HEK293 (cell line): ENCODE data around the gene BAK1.

Source experiments
- CTCF ChIA-PET: fragments of 350-600 bp; formaldehyde crosslinking; extraction: SDS; loops from one replicate; lab custom pipeline; 2021; ENCODE audit warnings: antibody characterized with exemption; lab: Yijun Ruan, JAX
- POLR2A ChIA-PET: fragments of 300-600 bp; formaldehyde crosslinking; extraction: SDS; loops from one replicate; lab custom pipeline; 2020; ENCODE audit warnings: antibody characterized with exemption, inconsistent platforms; lab: Yijun Ruan, JAX
- H3K27ac ChIP-seq: fragments of 200-500 bp; sonication (Bioruptor generic); 2 replicates; pipeline ENCODE4 v1.5.1; 2014; ENCODE audit warnings: low read depth, low read length, control low read depth, inconsistent platforms; ENCODE audit errors: extremely low read depth
- H3K36me3 ChIP-seq, 2 experiments: fragments of 200-500 bp in 1 of 2; sonication (Bioruptor generic) in 1 of 2; 1 replicate in 1 of 2; 2 replicates in 1 of 2; pipeline ENCODE4 v1.5.1; 2014 to 2017; ENCODE audit warnings: inconsistent platforms in 2 of 2, low read length in 2 of 2; ENCODE audit not compliant: control insufficient read depth in 2 of 2, insufficient read depth in 1 of 2
- H3K4me1 ChIP-seq: fragments of 200-500 bp; sonication (Bioruptor generic); 2 replicates; pipeline ENCODE4 v1.5.1; 2014; ENCODE audit warnings: mild to moderate bottlenecking, low read length, inconsistent platforms; ENCODE audit not compliant: control insufficient read depth, insufficient read depth
- H3K4me3 ChIP-seq: 2 replicates; pipeline ENCODE4 v1.5.1; 2011; ENCODE audit warnings: low read depth, mild to moderate bottlenecking, control low read depth, low read length, moderate library complexity
- H3K9me3 ChIP-seq: fragments of 200-500 bp; sonication (Bioruptor generic); 2 replicates; pipeline ENCODE4 v1.5.1; 2014; ENCODE audit warnings: low read depth, low read length, inconsistent platforms; ENCODE audit not compliant: control insufficient read depth, insufficient read depth
- HOXC10 ChIP-seq: sonication (generic); formaldehyde crosslinking; IDR thresholded peaks from 2 replicates; pipeline ENCODE4 v1.8.1; 2023; ENCODE audit warnings: mild to moderate bottlenecking, missing genetic modification reagents
- KLF8 ChIP-seq: fragments of 450-650 bp; formaldehyde crosslinking; IDR thresholded peaks from 2 replicates; pipeline ENCODE4 v1.5.1; 2016; ENCODE audit warnings: missing biosample characterization, missing genetic modification characterization
- PRDM2 ChIP-seq: fragments of 450-650 bp; formaldehyde crosslinking; IDR thresholded peaks from 2 replicates; pipeline ENCODE4 v1.5.1; 2016; ENCODE audit warnings: missing biosample characterization, missing genetic modification characterization, borderline replicate concordance
- PRDM6 ChIP-seq: fragments of 450-650 bp; formaldehyde crosslinking; IDR thresholded peaks from 2 replicates; pipeline ENCODE4 v1.5.1; 2017; ENCODE audit warnings: missing biosample characterization, missing genetic modification characterization
- WT1 ChIP-seq: fragments of 450-650 bp; formaldehyde crosslinking; IDR thresholded peaks from 2 replicates; pipeline ENCODE4 v1.5.1; 2016; ENCODE audit warnings: missing biosample characterization, missing genetic modification characterization
- YY2 ChIP-seq: fragments of 450-650 bp; formaldehyde crosslinking; IDR thresholded peaks from 2 replicates; pipeline ENCODE4 v1.5.1; 2016; ENCODE audit warnings: missing biosample characterization, missing genetic modification characterization
- ZBTB26 ChIP-seq: fragments of 450-650 bp; formaldehyde crosslinking; optimal IDR thresholded peaks from 2 replicates; pipeline ENCODE3; 2016; ENCODE audit warnings: missing biosample characterization, mild to moderate bottlenecking, missing genetic modification characterization
- ZNF132 ChIP-seq: fragments of 450-650 bp; formaldehyde crosslinking; IDR thresholded peaks from 2 replicates; pipeline ENCODE4 v1.5.1; 2017; ENCODE audit warnings: missing biosample characterization, missing genetic modification characterization, borderline replicate concordance
- ZNF248 ChIP-seq: fragments of 450-650 bp; formaldehyde crosslinking; IDR thresholded peaks from 2 replicates; pipeline ENCODE4 v1.5.1; 2017; ENCODE audit warnings: missing biosample characterization, missing genetic modification characterization
- ZNF449 ChIP-seq: fragments of 450-650 bp; formaldehyde crosslinking; IDR thresholded peaks from 2 replicates; pipeline ENCODE4 v1.5.1; 2017; ENCODE audit warnings: missing biosample characterization, mild to moderate bottlenecking, missing genetic modification characterization, moderate library complexity
- ZNF555 ChIP-seq: fragments of 450-650 bp; formaldehyde crosslinking; conservative IDR thresholded peaks from 2 replicates; pipeline ENCODE4 v1.5.1; 2017; ENCODE audit warnings: missing biosample characterization, mild to moderate bottlenecking, missing genetic modification characterization, inconsistent platforms
- ZNF560 ChIP-seq: fragments of 450-650 bp; formaldehyde crosslinking; IDR thresholded peaks from 2 replicates; pipeline ENCODE4 v1.5.1; 2017; ENCODE audit warnings: missing biosample characterization, missing genetic modification characterization, borderline replicate concordance
- ZNF830 ChIP-seq: fragments of 450-650 bp; IDR thresholded peaks from 2 replicates; pipeline ENCODE4 v1.5.0; 2018; ENCODE audit warnings: missing biosample characterization, missing genetic modification characterization, low read depth, mild to moderate bottlenecking, moderate library complexity

The BAK1 gene

GRCh38 chr6:33616113-33616512 lies 36.0 kb upstream of the BAK1 start (continued):
- TF ChIP-seq PRDM2 (tag by site-specific recombination) (no peak), ZNF132 (tag by site-specific recombination) (no peak), ZNF560 (no peak), HOXC10 (CRISPR knock-in tag) (no peak), ZNF555 (tag by site-specific recombination) (no peak), ZNF449 (tag by site-specific recombination) (no peak)

- Histone ChIP-seq H3K9me3 (no peaks in the 10 kb centered on the region), H3K36me3 (no peaks in the 10 kb centered on the region), H3K4me3 (no peak overlapping the region), H3K4me1 (no peaks in the 10 kb centered on the region), H3K27ac (no peak overlapping the region)
- TF ChIP-seq ZBTB26 (tag by site-specific recombination) (no peak), KLF8 (tag by site-specific recombination) (no peak), PRDM6 (tag by site-specific recombination) (no peak), YY2 (no peak), ZNF248 (tag by site-specific recombination) (no peak), ZNF830 (tag by site-specific recombination) (no peak), WT1 (no peak)
- POLR2A ChIA-PET, result interaction anchor here (1.1 to 1.6 kb wide), 3 partner anchors 9 to 97 kb away, joined by 3 to 4 read pairs (median 3); partner anchors contain the start of gene BAK1
- CTCF ChIA-PET, result interaction anchor here (0.6 to 3.3 kb wide), 5 partner anchors 19 to 529 kb away, joined by 3 to 9 read pairs (median 3); no protein-coding TSS in a partner anchor
These were observed 33.7 kb upstream of the BAK1 start for GRCh38 chr6:33613795-33614168.
